PC-3 (cell line): ENCODE measurements around the gene HSPH1.

Experiments
- EZH2 ChIP-seq: fragments of 300-600 bp; sonication (generic); IDR thresholded peaks from one replicate; pipeline ENCODE4 v1.6.1; 2017; ENCODE audit warnings: antibody characterized with exemption, mild to moderate bottlenecking, low read length; ENCODE audit not compliant: unreplicated experiment
- EZH2phosphoT487 ChIP-seq: fragments of 300-600 bp; sonication (generic); IDR thresholded peaks from 2 replicates; pipeline ENCODE4 v1.6.1; 2018; ENCODE audit warnings: mild to moderate bottlenecking, antibody characterized with exemption, low read length, borderline replicate concordance
- TF ChIP-seq, protein P1 (sequence below): fragments of 300-600 bp; sonication (generic); conservative IDR thresholded peaks from 2 replicates; pipeline ENCODE4 v1.5.1; 2017; ENCODE audit warnings: antibody characterized with exemption, low read depth, mild to moderate bottlenecking, low read length

DNA sequence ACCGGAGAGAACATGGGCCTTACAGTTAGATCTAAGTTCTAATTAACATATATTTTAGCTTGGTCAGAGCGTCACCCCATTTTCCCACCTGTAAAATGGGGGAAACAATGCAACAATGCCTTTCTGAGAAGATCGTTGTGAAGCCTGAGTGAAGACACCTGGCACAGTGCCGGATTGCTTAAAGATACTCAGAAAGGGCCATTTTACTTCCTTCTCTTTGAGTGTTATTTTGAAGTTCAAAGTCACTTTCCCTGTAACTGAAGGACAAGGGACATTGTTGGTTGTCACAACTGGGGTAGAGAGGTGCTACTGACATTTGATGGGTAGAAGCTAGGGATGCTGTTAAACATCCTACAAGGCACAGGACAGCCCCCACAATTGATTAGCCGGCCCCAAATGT, 28.1 kb downstream of the HSPH1 start:
- TF ChIP-seq, protein P1, sequence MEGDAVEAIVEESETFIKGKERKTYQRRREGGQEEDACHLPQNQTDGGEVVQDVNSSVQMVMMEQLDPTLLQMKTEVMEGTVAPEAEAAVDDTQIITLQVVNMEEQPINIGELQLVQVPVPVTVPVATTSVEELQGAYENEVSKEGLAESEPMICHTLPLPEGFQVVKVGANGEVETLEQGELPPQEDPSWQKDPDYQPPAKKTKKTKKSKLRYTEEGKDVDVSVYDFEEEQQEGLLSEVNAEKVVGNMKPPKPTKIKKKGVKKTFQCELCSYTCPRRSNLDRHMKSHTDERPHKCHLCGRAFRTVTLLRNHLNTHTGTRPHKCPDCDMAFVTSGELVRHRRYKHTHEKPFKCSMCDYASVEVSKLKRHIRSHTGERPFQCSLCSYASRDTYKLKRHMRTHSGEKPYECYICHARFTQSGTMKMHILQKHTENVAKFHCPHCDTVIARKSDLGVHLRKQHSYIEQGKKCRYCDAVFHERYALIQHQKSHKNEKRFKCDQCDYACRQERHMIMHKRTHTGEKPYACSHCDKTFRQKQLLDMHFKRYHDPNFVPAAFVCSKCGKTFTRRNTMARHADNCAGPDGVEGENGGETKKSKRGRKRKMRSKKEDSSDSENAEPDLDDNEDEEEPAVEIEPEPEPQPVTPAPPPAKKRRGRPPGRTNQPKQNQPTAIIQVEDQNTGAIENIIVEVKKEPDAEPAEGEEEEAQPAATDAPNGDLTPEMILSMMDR, result no peak
- TF ChIP-seq EZH2 (no peak), EZH2phosphoT487 (no peak)
